GM18511 (cell line): ENCODE measurements around the gene SKIC2.
"Not testable (repeated sequence)": the region's sequence is repeated elsewhere in the genome, so short reads cannot be mapped to it uniquely, and the experiment has no call there.

Experiments used
- ATAC-seq: cut with Tn5 transposase; IDR thresholded peaks from one replicate; pipeline ENCODE4 v1.9.1; 2021; ENCODE audit warnings: mild to moderate bottlenecking, moderate library complexity; ENCODE audit not compliant: unreplicated experiment

The SKIC2 gene

GRCh38 chr6:31958741-31959739, at the start of gene SKIC2, which contains the start of gene NELFE:
TSS of gene SKIC2 (plus strand) at chr6:31959175. CDS start at chr6:31959193, 18 bp downstream.
TSS of gene NELFE (minus strand) at chr6:31958971. CDS start at chr6:31958446, 525 bp downstream.
- ATAC-seq = peak; percentile 99

GRCh38 chr6:31909298-31909697, 49.7 kb upstream of the SKIC2 start:
- not testable (repeated sequence) for ATAC-seq

- ATAC-seq = no peak
Observed at GRCh38 chr6:31911826-31912585, 47.0 kb upstream of the SKIC2 start.

GRCh38 chr6:31915351-31915750, 43.6 kb upstream of the SKIC2 start:
- no peak for ATAC-seq

GRCh38 chr6:31915756-31916155, 43.2 kb upstream of the SKIC2 start:
- ATAC-seq = no peak

- no peak for ATAC-seq
Observed at GRCh38 chr6:31918069-31918720, 40.8 kb upstream of the SKIC2 start.

GRCh38 chr6:31919624-31920303, 39.2 kb upstream of the SKIC2 start:
- no peak for ATAC-seq

GRCh38 chr6:31920811-31921210, 38.2 kb upstream of the SKIC2 start:
- ATAC-seq = no peak

GRCh38 chr6:31922942-31923341, 36.0 kb upstream of the SKIC2 start:
- no peak for ATAC-seq

- ATAC-seq = no peak
Observed at GRCh38 chr6:31927242-31927862, 31.6 kb upstream of the SKIC2 start, which contains the start of gene C2. TSS of gene C2 (plus strand) at chr6:31927717. CDS start at chr6:31927753, 36 bp downstream.

- ATAC-seq = no peak
Observed at GRCh38 chr6:31927863-31928671, 30.9 kb upstream of the SKIC2 start.

- no peak for ATAC-seq
Observed at GRCh38 chr6:31928672-31928939, 30.4 kb upstream of the SKIC2 start.

- ATAC-seq = no peak
Observed at GRCh38 chr6:31930962-31931361, 28.0 kb upstream of the SKIC2 start.

- ATAC-seq = not testable (repeated sequence)
Observed at GRCh38 chr6:31932137-31932536, 26.8 kb upstream of the SKIC2 start.

- no peak for ATAC-seq
Observed at GRCh38 chr6:31933537-31933936, 25.4 kb upstream of the SKIC2 start.

GRCh38 chr6:31935021-31935420, 24.0 kb upstream of the SKIC2 start:
- ATAC-seq = no peak

GRCh38 chr6:31935823-31936222, 23.2 kb upstream of the SKIC2 start:
- ATAC-seq = no peak

- no peak for ATAC-seq
Observed at GRCh38 chr6:31940256-31940664, 18.7 kb upstream of the SKIC2 start.

GRCh38 chr6:31943742-31944141, 15.2 kb upstream of the SKIC2 start:
- no peak for ATAC-seq
